Neutrophil (primary cell): Measurements from ENCODE around the gene AIG1.
"Not testable (repeated sequence)": the region's sequence is repeated elsewhere in the genome, so short reads cannot be mapped to it uniquely, and the experiment has no call there.

ENCODE experiments used
- H3K27ac ChIP-seq: fragments of 200-600 bp; sonication (generic); 2 replicates; pipeline ENCODE4 v1.5.1; 2016; ENCODE audit warnings: mild to moderate bottlenecking, moderate library complexity
- H3K27me3 ChIP-seq: fragments of 200-600 bp; sonication (generic); 2 replicates; pipeline ENCODE4 v1.6.0; 2016; ENCODE audit warnings: mild to moderate bottlenecking
- H3K36me3 ChIP-seq: fragments of 200-600 bp; sonication (generic); 2 replicates; pipeline ENCODE4 v1.5.1; 2017
- H3K4me1 ChIP-seq, 2 experiments: fragments of 200-600 bp in 1 of 2; sonication (generic) in 1 of 2; 1 replicate in 1 of 2; 2 replicates in 1 of 2; pipeline versions ENCODE4 v1.5.1 to v1.6.1; 2013 to 2016; ENCODE audit warnings: low read depth in 1 of 2, low read length in 1 of 2, mild to moderate bottlenecking in 1 of 2, moderate library complexity in 1 of 2; ENCODE audit not compliant: control insufficient read depth in 1 of 2, insufficient read depth in 1 of 2
- H3K4me3 ChIP-seq, 2 experiments: fragments of 200-600 bp in 1 of 2; sonication (generic) in 1 of 2; 1 replicate in 1 of 2; 2 replicates in 1 of 2; pipeline ENCODE4 v1.5.1; 2013 to 2016; ENCODE audit warnings: low read depth in 1 of 2, low read length in 1 of 2, mild to moderate bottlenecking in 1 of 2, moderate library complexity in 1 of 2
- H3K9me3 ChIP-seq: fragments of 200-600 bp; sonication (generic); 2 replicates; pipeline ENCODE4 v1.5.1; 2016
- CTCF ChIP-seq: fragments of 200-600 bp; sonication (generic); IDR thresholded peaks from 2 replicates; pipeline ENCODE4 v1.5.1; 2016; ENCODE audit warnings: antibody characterized with exemption

Gene AIG1

DNA sequence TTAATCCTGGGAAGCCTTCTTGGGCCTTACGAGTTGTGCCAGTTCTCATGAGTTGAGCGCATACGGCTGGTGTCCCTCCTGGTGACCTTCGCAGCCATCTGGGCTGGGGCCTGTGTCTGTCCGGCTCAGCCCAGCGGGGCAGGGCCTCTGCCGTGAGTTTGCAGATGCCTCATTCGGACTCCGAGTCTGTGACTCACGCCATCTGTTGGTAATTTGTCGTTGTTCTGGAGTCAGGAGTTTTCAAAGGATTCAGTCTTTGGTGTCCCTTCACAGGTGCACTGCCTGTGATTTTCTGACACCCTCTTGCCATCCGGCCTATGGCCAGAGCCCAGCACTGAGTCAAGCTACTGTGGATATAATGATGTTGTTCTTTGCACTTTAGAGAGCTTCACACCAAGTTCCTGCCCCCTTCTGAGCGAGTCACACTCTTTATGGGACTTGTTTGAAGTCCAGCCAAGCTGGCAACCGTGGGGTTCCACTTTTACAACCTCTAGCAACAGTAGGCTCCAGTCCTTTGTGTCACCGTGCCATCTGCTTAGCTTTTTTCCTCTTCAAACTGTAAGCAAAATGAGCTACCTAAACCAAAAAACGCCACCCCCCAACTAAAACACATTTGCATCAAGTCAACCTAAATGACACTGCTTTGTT is 175.6 kb downstream of the AIG1 start:
- no peaks in the 10 kb centered on the region for H3K27me3 ChIP-seq
- H3K36me3 ChIP-seq: no peaks in the 10 kb centered on the region
- H3K27ac ChIP-seq: no peak overlapping the region
- H3K4me1 ChIP-seq: no peaks in the 10 kb centered on the region
- no peaks in the 10 kb centered on the region for H3K9me3 ChIP-seq
- H3K4me3 ChIP-seq: no peak overlapping the region
- no peak for TF ChIP-seq CTCF

DNA sequence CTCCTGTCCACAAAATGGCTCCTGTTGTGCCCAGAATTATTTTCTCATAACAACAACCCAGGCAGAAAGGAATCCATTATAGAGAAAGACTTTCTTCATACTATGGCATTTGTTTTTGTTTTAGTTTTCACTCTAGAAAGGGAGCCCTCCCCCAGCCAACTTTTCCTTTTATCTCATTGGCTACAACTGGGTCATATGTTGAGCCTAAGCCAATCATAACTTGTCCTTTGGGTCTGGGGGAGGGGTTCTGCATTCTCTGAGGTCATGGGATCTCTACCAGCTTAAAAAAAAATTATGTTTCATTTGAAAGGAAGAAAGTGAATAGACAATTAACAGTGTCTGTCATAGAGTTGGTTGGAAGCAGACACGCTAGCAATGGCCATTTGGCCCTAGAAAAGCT is 177.6 kb downstream of the AIG1 start:
- Histone ChIP-seq H3K27me3 (no peaks in the 10 kb centered on the region), H3K9me3 (no peaks in the 10 kb centered on the region), H3K4me1 (no peaks in the 10 kb centered on the region), H3K4me3 (no peak overlapping the region), H3K27ac (no peak overlapping the region), H3K36me3 (no peaks in the 10 kb centered on the region)
- no peak for TF ChIP-seq CTCF

DNA sequence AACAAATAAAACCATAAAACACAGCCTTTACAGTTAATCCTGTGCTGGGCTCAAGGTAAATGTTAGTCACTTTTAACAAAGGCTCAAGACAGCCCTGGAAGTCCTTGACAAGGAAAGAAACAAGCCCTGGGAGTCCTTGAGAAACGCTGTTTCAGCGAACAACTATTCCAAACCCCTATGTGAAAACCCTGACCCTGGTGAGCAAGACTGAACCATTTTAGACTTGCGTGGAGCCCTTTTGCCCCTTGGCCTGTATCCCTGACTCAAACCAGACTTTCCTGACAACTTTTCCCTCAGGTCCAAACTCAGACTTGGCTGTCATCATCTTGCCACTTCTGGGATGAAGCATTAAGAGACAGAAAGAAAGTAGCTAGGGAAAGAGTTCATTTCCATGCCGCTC is 180.4 kb downstream of the AIG1 start:
- no peaks in the 10 kb centered on the region for H3K36me3 ChIP-seq
- no peaks in the 10 kb centered on the region for H3K4me1 ChIP-seq
- no peak overlapping the region for H3K4me3 ChIP-seq
- TF ChIP-seq CTCF: no peak
- no peaks in the 10 kb centered on the region for H3K27me3 ChIP-seq
- H3K27ac ChIP-seq: no peak overlapping the region
- no peaks in the 10 kb centered on the region for H3K9me3 ChIP-seq

- no peaks in the 10 kb centered on the region for H3K36me3 ChIP-seq
- H3K27ac ChIP-seq: no peak overlapping the region
- no peak for TF ChIP-seq CTCF
- H3K9me3 ChIP-seq: no peaks in the 10 kb centered on the region
- no peaks in the 10 kb centered on the region for H3K4me1 ChIP-seq
- H3K27me3 ChIP-seq: no peaks in the 10 kb centered on the region
- H3K4me3 ChIP-seq: no peak overlapping the region
Observed at GRCh38 chr6:143241911-143242310, 181.2 kb downstream of the AIG1 start.

GRCh38 chr6:143243786-143244185 is 183.1 kb downstream of the AIG1 start:
- Histone ChIP-seq H3K9me3 (no peaks in the 10 kb centered on the region), H3K27me3 (no peaks in the 10 kb centered on the region), H3K36me3 (no peaks in the 10 kb centered on the region), H3K4me1 (no peaks in the 10 kb centered on the region), H3K4me3 (no peak overlapping the region), H3K27ac (no peak overlapping the region)
- no peak for TF ChIP-seq CTCF

DNA sequence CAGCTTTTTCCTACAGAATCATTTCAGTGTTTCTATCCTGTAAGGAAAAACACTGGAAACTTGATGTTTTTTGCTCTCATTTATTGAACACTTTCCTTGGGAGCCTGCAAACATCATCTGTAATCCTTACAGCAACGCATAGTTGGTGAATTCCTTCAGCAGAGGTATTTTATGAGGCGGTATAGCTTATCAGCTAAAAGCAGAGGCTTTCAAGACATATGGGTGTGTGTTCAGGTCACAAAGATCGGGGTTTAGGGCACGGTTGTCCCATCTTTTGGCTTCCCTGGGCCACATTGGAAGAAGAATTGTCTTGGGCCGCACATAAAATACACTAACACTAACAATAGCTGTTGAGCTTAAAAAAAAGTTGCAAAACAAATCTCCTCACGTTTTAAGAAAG is 185.0 kb downstream of the AIG1 start:
- H3K9me3 ChIP-seq: no peaks in the 10 kb centered on the region
- H3K27ac ChIP-seq: no peak overlapping the region
- no peak overlapping the region for H3K4me3 ChIP-seq
- no peak for TF ChIP-seq CTCF
- no peaks in the 10 kb centered on the region for H3K36me3 ChIP-seq
- H3K27me3 ChIP-seq: no peaks in the 10 kb centered on the region
- no peaks in the 10 kb centered on the region for H3K4me1 ChIP-seq

- not testable (repeated sequence) for H3K36me3 ChIP-seq, H3K9me3 ChIP-seq, H3K4me3 ChIP-seq, H3K27me3 ChIP-seq, H3K27ac ChIP-seq, H3K4me1 ChIP-seq
Observed at GRCh38 chr6:143246166-143246775, 185.6 kb downstream of the AIG1 start.
